Measurements from ENCODE around the gene GAS7.

Gene GAS7

GRCh38 chr17:9912121-9913099 is 286.0 kb downstream of the GAS7 start:
- no peak for DNase-seq (ENCODE audit: low spot score)

DNA sequence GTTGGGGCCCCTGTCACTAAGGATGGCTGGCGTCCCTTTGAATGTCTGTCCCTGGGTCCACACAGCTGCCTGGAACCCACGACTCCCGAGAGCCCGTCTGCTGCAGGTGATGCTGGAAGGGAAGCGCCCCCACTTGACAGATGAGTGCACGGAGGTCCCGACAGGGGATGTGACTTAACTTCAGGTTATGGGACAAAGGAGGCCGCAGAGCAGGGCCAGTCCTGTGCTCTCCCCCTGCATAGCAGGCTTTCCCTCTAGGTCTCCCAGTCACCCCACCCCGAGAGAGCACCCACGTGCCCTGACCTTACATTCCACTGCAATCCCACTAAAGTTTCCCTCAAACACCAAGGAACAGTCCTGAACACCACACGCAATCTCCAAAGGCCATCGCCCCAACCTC is 287.3 kb downstream of the GAS7 start:
- DNase-seq (ENCODE audit: low spot score): no peak

GRCh38 chr17:9908649-9909042 is 289.8 kb downstream of the GAS7 start:
- no peak for DNase-seq (ENCODE audit: low spot score)

DNA sequence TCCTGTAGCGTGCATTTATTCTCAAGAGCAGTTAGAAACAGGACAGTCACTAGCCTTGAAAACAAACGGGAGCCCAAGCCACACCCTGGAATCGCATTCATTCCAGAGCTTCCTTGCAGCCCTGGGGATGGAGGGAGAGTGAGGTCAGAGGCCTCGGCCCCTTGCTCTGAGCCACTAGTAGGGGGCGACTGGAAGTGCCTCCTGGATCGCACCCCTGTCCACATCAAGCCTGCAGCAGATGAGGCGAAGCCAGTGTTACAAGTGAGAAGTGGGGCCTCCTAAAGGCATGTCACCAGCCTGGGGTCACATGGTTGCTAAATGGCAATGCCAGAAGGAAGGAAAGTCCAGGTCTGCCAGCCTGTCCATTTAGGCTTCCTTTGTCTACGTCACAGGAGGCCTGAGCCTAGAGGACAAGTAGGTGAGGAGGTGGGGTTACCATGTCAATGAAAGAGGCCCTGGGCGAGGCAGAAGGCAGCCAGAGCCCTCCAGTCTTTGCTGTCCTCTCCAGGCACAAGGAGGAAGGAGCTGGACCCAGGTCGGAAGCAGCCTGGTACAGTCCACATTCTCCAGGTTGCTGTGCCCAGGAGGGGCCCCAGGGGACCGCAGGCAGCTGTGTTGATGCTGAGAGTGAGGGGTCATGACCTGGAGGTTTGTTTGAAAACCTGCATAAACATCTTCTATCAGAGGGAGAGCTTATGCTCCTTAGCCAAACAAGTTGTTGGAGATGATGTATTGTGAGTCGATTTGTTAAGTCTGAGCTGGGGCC is 290.3 kb downstream of the GAS7 start:
- DNase-seq (ENCODE audit: low spot score): no peak

GRCh38 chr17:9907131-9907530 is 291.3 kb downstream of the GAS7 start:
- DNase-seq (ENCODE audit: low spot score): no peak

- no peak for DNase-seq (ENCODE audit: low spot score)
Measured at GRCh38 chr17:9906616-9907015, 291.8 kb downstream of the GAS7 start.

GRCh38 chr17:9905902-9906301 is 292.5 kb downstream of the GAS7 start:
- peak; percentile 40 for DNase-seq (ENCODE audit: low spot score)

DNA sequence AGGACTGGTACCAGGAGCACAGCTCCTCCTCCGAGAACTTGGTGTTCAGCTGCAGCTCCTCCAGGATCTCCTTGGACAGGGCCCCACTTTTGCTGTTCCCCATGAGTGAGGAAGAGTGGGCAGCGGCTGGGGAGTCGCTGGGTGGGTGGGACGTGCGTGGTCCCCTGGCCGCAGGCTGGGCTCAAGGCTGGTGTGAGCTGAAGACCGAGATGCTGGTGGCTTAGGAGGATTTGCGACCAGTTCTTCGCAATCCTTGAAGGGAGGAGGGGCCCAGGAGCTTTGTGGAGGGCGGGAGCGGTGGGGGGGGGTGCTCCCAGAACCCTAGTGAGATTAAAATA is 293.4 kb downstream of the GAS7 start, which contains the start of gene RCVRN:
RCVRN (minus strand) TSS at position 194 of the 338 bp plus-strand sequence; CDS start at position 103, 91 bp downstream.
- no peak for DNase-seq (ENCODE audit: low spot score)

GRCh38 chr17:9904277-9905077 is 293.9 kb downstream of the GAS7 start:
- no peak for DNase-seq (ENCODE audit: low spot score)

GRCh38 chr17:9902120-9902519 is 296.3 kb downstream of the GAS7 start:
- no peak for DNase-seq (ENCODE audit: low spot score)

- no peak for DNase-seq (ENCODE audit: low spot score)
Measured at GRCh38 chr17:9900784-9901183, 297.6 kb downstream of the GAS7 start.

- DNase-seq (ENCODE audit: low spot score): no peak
Measured at GRCh38 chr17:9900044-9900594, 298.3 kb downstream of the GAS7 start.

DNA sequence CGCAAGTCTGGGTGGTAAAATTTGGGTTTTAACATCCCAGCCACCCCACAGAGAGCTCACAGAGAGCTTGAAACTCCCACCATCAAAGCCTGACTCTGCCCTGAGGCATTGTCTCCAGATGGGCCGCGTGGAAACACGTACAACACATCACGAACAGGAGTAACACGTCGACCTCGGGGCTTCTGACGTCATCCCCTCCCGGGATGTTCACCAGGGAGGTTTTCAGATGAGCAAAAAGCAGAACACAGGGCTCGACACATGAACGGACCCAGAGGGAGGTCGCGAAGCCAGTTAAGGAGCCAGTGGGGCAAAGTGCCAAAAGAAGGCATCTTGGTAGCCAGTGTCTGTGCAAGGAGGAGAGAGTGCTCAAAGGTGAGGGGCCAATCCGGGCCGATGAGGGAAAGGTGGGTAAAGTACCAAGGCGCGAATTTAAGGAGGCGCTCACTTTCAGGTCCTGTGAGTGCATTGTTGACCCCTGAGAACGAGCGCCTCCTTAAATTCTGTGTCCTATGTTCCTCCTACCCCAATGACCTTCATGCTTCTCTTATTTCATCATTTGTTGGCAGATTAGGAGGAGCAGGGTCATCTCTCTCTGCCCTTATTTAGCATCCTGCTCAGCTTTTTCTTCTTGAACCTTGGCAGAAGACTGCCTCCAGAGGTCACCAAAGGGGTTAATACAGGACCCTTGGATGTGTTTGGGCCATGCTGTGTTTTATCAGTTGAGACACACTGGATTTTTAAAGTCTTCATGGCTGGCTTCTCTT is 298.9 kb downstream of the GAS7 start:
- DNase-seq (ENCODE audit: low spot score): no peak

DNA sequence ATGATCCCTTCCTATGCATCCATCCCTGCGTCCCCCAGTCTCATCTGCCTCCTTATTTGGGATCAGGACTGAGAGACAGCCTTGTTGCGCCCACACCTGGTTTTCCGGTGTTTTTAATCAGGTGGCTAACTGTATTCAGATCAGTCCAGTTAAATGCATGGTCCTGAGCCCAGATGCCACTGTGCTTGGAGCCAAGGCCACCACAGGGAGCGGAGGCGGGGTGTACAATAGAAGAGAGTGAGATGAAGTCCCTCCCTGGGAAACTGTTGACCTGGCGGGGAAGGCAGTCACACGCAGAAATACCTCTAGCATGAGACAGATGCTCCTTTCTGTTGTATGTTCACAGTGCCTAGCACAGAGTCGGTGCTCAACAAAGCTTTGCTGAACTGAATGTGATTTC is 299.6 kb downstream of the GAS7 start:
- DNase-seq (ENCODE audit: low spot score): no peak

DNA sequence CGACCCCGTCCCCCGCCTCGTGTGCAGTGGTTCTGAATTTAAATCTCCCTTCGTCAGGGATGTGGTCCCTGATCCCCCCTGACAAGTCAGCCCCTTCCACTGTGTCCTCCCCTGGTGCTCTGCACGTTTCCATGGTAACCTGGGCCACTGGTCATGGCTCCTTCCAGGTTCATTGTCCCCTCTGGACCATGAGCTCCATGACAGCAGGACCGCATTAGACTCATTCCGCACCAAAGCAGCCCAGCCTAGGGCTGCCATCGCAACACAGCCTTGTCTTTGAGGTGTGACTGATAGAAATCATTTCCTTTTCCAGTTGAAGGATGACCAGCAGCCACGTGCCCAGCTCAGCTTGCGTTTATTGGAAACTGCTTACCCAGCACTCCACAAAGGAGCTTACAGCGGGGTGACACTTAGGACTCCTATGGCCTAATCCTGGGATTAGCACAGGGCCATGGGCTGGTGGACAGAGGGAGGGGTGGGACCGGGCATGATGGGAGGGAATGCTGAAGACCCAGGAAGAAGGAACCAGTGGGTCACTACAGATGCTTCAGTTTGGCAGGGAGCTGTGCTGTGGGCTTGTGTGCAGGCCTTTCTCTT is 300.9 kb downstream of the GAS7 start:
- DNase-seq (ENCODE audit: low spot score): no peak

DNA sequence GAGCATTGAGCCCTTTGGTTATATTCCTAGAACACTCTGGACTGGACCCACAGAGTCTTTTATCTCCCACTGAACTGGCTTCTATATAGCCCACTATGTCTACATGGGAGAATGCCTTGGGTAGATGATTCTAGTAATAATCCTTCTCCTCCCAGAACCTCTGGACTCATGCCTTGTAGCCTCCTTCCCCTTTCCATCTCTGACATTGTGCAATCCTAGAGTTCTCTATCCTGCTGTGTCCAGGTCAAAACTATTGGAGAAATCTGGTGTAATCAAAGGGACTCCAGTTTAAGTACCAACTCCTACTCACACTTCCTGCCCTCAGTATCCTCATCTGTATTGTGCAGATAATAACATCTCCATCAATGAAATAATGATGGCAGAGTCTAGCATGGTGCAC is 302.5 kb downstream of the GAS7 start:
- no peak for DNase-seq (ENCODE audit: low spot score)

GRCh38 chr17:9894231-9894630 is 304.2 kb downstream of the GAS7 start:
- no peak for DNase-seq (ENCODE audit: low spot score)

GRCh38 chr17:9893411-9894012 is 304.9 kb downstream of the GAS7 start:
- no peak for DNase-seq (ENCODE audit: low spot score)

DNA sequence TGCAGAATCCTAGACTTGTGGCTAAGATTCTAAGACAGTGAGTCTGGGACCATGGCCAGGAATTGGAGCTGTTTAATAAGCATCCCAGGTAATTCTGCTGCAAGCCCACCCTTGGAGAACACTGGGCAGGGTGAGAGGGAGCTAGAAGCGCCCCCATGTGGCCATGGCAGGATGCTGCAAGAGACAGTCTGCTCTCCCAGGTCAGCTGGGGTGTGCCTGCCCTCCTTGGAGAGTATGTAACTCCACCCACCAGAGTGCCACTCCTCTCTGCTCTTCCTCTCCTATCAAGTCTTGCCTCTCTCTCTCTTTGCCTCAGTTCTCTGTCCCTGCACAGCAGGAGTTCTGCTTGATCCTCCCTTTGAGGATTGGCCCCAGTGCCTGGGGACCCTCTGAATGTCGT is 308.3 kb downstream of the GAS7 start:
- peak; percentile 19 for DNase-seq (ENCODE audit: low spot score)

- DNase-seq (ENCODE audit: low spot score): no peak
Measured at GRCh38 chr17:9887508-9887907, 310.9 kb downstream of the GAS7 start.

Data from RKO (cell line).